Left lung (tissue), 10 donors: ENCODE results near the gene SCOC. TPM values are rescaled to one million over a fixed set of nuclear protein-coding genes. Genes with fewer than 3 reads are reported as not detected.
"Not testable (repeated sequence)": the region's sequence is repeated elsewhere in the genome, so short reads cannot be mapped to it uniquely, and the experiment has no call there.

Source experiments
- ATAC-seq: fragments of 200-7000 bp; cut with Tn5 transposase; one replicate; pipeline ENCODE4 v1.9.1; 2020; ENCODE audit warnings: moderate library complexity
- DNase-seq, 4 donors: peaks; one replicate each; pipeline ENCODE4 v3.0.0-alpha.2; 2013 to 2020
- H3K27ac ChIP-seq, 2 donors: fragments of 200-600 bp; sonication (generic) in 1 of 2; one replicate each; pipeline versions ENCODE4 v1.5.0 to v1.8.0; 2020 to 2021
- H3K27me3 ChIP-seq, 2 donors: fragments of 200-600 bp; sonication (generic) in 1 of 2; one replicate each; pipeline versions ENCODE4 v1.5.0 to v1.8.0; 2020 to 2021
- H3K36me3 ChIP-seq, 2 donors: fragments of 200-600 bp; sonication (generic) in 1 of 2; one replicate each; pipeline versions ENCODE4 v1.5.0 to v1.8.0; 2020 to 2021
- H3K4me1 ChIP-seq, 2 donors: fragments of 200-600 bp; one replicate each; pipeline ENCODE4 v1.8.0; 2021
- H3K4me3 ChIP-seq, 2 donors: fragments of 200-600 bp; sonication (generic) in 1 of 2; one replicate each; pipeline versions ENCODE4 v1.5.0 to v1.8.0; 2020 to 2021; ENCODE audit warnings: mild to moderate bottlenecking in 1 of 2
- H3K9me3 ChIP-seq, 2 donors: fragments of 200-600 bp; sonication (generic) in 1 of 2; one replicate each; pipeline versions ENCODE4 v1.5.0 to v1.8.0; 2020 to 2021
- intact Hi-C, 2 donors: fragments of 100-400 bp; cut with DNase I; formaldehyde crosslinking; loops; one replicate each; pipeline versions ENCODE4 v1.11.2 to v1.14.2; 2022
- polyA plus RNA-seq, 6 donors: library from polyadenylated mRNA; unstranded; fragments of 120-200 nt; gene quantifications; one replicate each; pipeline ENCODE4 v1.2.1, GENCODE V29; 2013; ENCODE audit not compliant: insufficient read length in 6 of 6
- total RNA-seq, 2 donors: library from RNA; stranded (reverse); fragmentation: NEBNext Ultra II Directional; extraction: Animal tissue kit (Norgen Biotek cat#: 25700); gene quantifications; one replicate each; pipeline ENCODE4 v1.2.1, GENCODE V29; 2021
- TF ChIP-seq, protein P1 (sequence below), 2 donors: fragments of 200-600 bp; sonication (generic) in 1 of 2; IDR thresholded peaks; one replicate each; pipeline versions ENCODE4 v1.5.0 to v1.8.0; 2021; ENCODE audit warnings: antibody characterized with exemption in 2 of 2
- donor health status: DM: no; HTN: yes; CAD: no.
- donor health status: DM: no; HTN: no; CAD: no.

Gene SCOC
- total and polyA plus RNA-seq, 8 donors, result 43.9 to 91.5 (median 83.3) TPM

GRCh38 chr4:140408974-140409373 lies 35.5 kb downstream of the SCOC start:
- intact Hi-C loops, result no loop called here
- H3K9me3 ChIP-seq, result no peaks in the 10 kb centered on the region
- no peaks in the 10 kb centered on the region for H3K36me3 ChIP-seq
- no peaks in the 10 kb centered on the region for H3K4me1 ChIP-seq
- H3K27ac ChIP-seq, result no peak overlapping the region
- H3K4me3 ChIP-seq, result no peak overlapping the region
- DNase-seq, result no peak
- no peaks in the 10 kb centered on the region for H3K27me3 ChIP-seq
- TF ChIP-seq, protein P1, sequence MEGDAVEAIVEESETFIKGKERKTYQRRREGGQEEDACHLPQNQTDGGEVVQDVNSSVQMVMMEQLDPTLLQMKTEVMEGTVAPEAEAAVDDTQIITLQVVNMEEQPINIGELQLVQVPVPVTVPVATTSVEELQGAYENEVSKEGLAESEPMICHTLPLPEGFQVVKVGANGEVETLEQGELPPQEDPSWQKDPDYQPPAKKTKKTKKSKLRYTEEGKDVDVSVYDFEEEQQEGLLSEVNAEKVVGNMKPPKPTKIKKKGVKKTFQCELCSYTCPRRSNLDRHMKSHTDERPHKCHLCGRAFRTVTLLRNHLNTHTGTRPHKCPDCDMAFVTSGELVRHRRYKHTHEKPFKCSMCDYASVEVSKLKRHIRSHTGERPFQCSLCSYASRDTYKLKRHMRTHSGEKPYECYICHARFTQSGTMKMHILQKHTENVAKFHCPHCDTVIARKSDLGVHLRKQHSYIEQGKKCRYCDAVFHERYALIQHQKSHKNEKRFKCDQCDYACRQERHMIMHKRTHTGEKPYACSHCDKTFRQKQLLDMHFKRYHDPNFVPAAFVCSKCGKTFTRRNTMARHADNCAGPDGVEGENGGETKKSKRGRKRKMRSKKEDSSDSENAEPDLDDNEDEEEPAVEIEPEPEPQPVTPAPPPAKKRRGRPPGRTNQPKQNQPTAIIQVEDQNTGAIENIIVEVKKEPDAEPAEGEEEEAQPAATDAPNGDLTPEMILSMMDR (IDR thresholded peaks at IDR 0.05), result no peak
- no peak for ATAC-seq

DNA sequence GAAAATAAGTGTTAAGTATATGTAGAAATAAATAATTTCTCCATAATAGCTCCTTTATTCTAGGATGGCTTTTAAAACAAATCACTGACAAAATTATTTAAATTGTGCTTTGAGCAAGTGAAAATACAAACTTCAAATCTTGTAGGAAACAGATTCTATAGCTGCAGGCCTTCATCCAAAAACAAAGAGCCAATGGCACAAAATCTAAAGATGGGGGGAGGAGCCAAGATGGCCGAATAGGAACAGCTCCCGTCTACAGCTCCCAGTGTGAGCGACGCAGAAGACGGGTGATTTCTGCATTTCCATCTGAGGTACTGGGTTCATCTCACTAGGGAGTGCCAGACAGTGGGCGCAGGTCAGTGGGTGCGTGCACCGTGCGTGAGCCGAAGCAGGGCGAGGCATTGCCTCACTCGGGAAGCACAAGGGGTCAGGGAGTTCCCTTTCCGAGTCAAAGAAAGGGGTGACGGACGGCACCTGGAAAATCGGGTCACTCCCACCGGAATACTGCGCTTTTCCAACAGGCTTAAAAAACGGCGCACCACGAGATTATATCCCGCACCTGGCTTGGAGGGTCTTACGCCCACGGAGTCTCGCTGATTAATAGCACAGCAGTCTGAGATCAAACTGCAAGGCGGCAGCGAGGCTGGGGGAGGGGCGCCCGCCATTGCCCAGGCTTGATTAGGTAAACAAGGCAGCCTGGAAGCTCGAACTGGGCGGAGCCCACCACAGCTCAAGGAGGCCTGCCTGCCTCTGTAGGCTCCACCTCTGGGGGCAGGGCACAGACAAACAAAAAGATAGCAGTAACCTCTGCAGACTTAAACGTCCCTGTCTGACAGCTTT lies 39.9 kb downstream of the SCOC start:
- intact Hi-C loops, result not testable (repeated sequence)

GRCh38 chr4:140423106-140423505 lies 49.7 kb downstream of the SCOC start:
- Histone ChIP-seq H3K4me3 (no peak overlapping the region), H3K27ac (no peak overlapping the region), H3K27me3 (peaks cover 0 to 25% of the 10 kb centered on the region in 2 donors), H3K4me1 (peaks cover 0 to 17% of the 10 kb centered on the region in 2 donors), H3K9me3 (no peaks in the 10 kb centered on the region), H3K36me3 (no peaks in the 10 kb centered on the region)
- TF ChIP-seq, protein P1 (IDR thresholded peaks at IDR 0.05), result no peak
- intact Hi-C loops, result no loop called here
- ATAC-seq (no peak), DNase-seq (no peak)

More for the DNA sequence above, 39.9 kb downstream of the SCOC start:
- not testable (repeated sequence) for H3K27me3 ChIP-seq, H3K4me1 ChIP-seq, DNase-seq, H3K27ac ChIP-seq, H3K36me3 ChIP-seq, H3K4me3 ChIP-seq, ATAC-seq, H3K9me3 ChIP-seq

DNA sequence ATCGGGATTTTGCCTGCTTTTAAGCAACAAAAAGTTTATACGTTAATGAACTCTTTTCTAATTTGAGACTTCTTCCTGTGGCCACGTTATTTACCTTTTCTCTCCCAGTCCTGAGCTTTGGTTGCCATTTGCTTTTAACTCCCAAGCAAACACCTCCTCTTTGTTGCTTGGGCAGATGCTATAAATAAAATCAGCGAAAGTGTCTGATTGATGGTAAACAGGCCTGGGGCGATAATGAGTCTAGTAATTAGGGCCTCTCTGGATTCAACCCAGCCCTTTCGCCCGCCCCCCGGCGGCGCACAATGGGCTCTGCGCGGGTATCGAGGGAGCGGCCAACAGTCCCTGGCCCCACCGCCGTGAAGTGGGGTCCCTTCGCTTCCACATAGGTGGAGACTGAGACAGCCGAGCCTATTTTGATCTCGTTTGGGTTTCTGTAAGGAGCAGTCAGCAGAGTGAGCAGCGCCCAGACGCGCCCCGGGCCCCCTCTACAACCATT lies 53.2 kb downstream of the SCOC start:
- DNase-seq (peak in 1 of 4 donors; percentile 9), ATAC-seq (no peak)
- Histone ChIP-seq H3K4me1 (peaks cover 0 to 17% of the 10 kb centered on the region in 2 donors), H3K9me3 (no peaks in the 10 kb centered on the region), H3K4me3 (peak overlapping the region; percentile 43 to 54), H3K27me3 (peaks cover 0 to 25% of the 10 kb centered on the region in 2 donors), H3K36me3 (no peaks in the 10 kb centered on the region), H3K27ac (no peak overlapping the region)
- TF ChIP-seq, protein P1 (IDR thresholded peaks at IDR 0.05), result no peak
- intact Hi-C loops, result no loop called here

- peak; percentile 64 to 92 (median 84) for DNase-seq
- Histone ChIP-seq H3K27ac (no peak within 1 kb of the TSS), H3K36me3 (no peaks in the 10 kb centered on the region), H3K9me3 (no peaks in the 10 kb centered on the region), H3K4me1 (peaks cover 0 to 17% of the 10 kb centered on the region in 2 donors), H3K27me3 (peaks cover 0 to 25% of the 10 kb centered on the region in 2 donors), H3K4me3 (peak within 1 kb of the TSS; percentile 43 to 54)
- intact Hi-C loops, result no loop called here
- ATAC-seq, result peak; percentile 97
- TF ChIP-seq, protein P1 (IDR thresholded peaks at IDR 0.05), result peak in 1 of 2 donors; percentile 3
Observed at GRCh38 chr4:140427106-140427918, 53.9 kb downstream of the SCOC start, which contains the start of gene CLGN. Gene CLGN, minus strand, starts transcription at chr4:140427648. Its CDS starts 14,570 bp downstream, at chr4:140413078.
